ENCODE data around the gene KIF4A.
A peak's percentile ranks its signal among the peaks of the same experiment; 100 is the strongest.

KIF4A gene

GRCh38 chrX:70437921-70438665, 148.2 kb downstream of the KIF4A start:
- no peaks in the 10 kb centered on the region for H3K36me3 ChIP-seq (ENCODE audit: low read depth)
- H3K27ac ChIP-seq (ENCODE audit: poor library complexity, severe bottlenecking) = peak overlapping the region; percentile 40
- no peaks in the 10 kb centered on the region for H3K9me3 ChIP-seq (ENCODE audit: severe bottlenecking)
- DNase-seq (ENCODE audit: low spot score) (no peak), ATAC-seq (ENCODE audit: low read depth) (peak; percentile 43; the same call in 2 of the 3 replicates)
- no peak for TF ChIP-seq CTCF (IDR thresholded peaks at IDR 0.05; ENCODE audit: poor library complexity, severe bottlenecking)
- H3K4me1 ChIP-seq (ENCODE audit: insufficient read depth, poor library complexity, severe bottlenecking) = peaks cover 9% of the 10 kb centered on the region
- H3K27me3 ChIP-seq (ENCODE audit: insufficient read depth, poor library complexity, severe bottlenecking) = no peaks in the 10 kb centered on the region
- H3K4me3 ChIP-seq (ENCODE audit: severe bottlenecking) = no peak overlapping the region

- ATAC-seq (ENCODE audit: low read depth) = no peak
Observed at GRCh38 chrX:70439016-70439415, 149.1 kb downstream of the KIF4A start.

GRCh38 chrX:70442224-70442623, 152.3 kb downstream of the KIF4A start:
- no peak for ATAC-seq (ENCODE audit: low read depth)
- DNase-seq (ENCODE audit: low spot score) = no peak
- H3K36me3 ChIP-seq (ENCODE audit: low read depth) = no peaks in the 10 kb centered on the region
- H3K4me1 ChIP-seq (ENCODE audit: insufficient read depth, poor library complexity, severe bottlenecking) = peaks cover 9% of the 10 kb centered on the region
- no peak overlapping the region for H3K27ac ChIP-seq (ENCODE audit: poor library complexity, severe bottlenecking)
- peaks cover 5% of the 10 kb centered on the region for H3K27me3 ChIP-seq (ENCODE audit: insufficient read depth, poor library complexity, severe bottlenecking)
- H3K9me3 ChIP-seq (ENCODE audit: severe bottlenecking) = no peaks in the 10 kb centered on the region
- TF ChIP-seq CTCF (IDR thresholded peaks at IDR 0.05; ENCODE audit: poor library complexity, severe bottlenecking) = no peak
- no peak overlapping the region for H3K4me3 ChIP-seq (ENCODE audit: severe bottlenecking)

More at GRCh38 chrX:70439016-70439415, 149.1 kb downstream of the KIF4A start:
- peaks cover 9% of the 10 kb centered on the region for H3K4me1 ChIP-seq (ENCODE audit: insufficient read depth, poor library complexity, severe bottlenecking)
- H3K4me3 ChIP-seq (ENCODE audit: severe bottlenecking) = no peak overlapping the region
- H3K9me3 ChIP-seq (ENCODE audit: severe bottlenecking) = no peaks in the 10 kb centered on the region
- no peaks in the 10 kb centered on the region for H3K36me3 ChIP-seq (ENCODE audit: low read depth)
- H3K27me3 ChIP-seq (ENCODE audit: insufficient read depth, poor library complexity, severe bottlenecking) = no peaks in the 10 kb centered on the region
- H3K27ac ChIP-seq (ENCODE audit: poor library complexity, severe bottlenecking) = peak overlapping the region; percentile 40
- TF ChIP-seq CTCF (IDR thresholded peaks at IDR 0.05; ENCODE audit: poor library complexity, severe bottlenecking) = no peak
- DNase-seq (ENCODE audit: low spot score) = no peak

- Histone ChIP-seq H3K4me3 (ENCODE audit: severe bottlenecking) (peak within 1 kb of the TSS; percentile 22), H3K27me3 (ENCODE audit: insufficient read depth, poor library complexity, severe bottlenecking) (peaks cover 5% of the 10 kb centered on the region), H3K27ac (ENCODE audit: poor library complexity, severe bottlenecking) (no peak within 1 kb of the TSS), H3K36me3 (ENCODE audit: low read depth) (no peaks in the 10 kb centered on the region), H3K4me1 (ENCODE audit: insufficient read depth, poor library complexity, severe bottlenecking) (no peaks in the 10 kb centered on the region), H3K9me3 (ENCODE audit: severe bottlenecking) (no peaks in the 10 kb centered on the region)
- ATAC-seq (ENCODE audit: low read depth) (peak; percentile 85), DNase-seq (ENCODE audit: low spot score) (no peak)
- TF ChIP-seq CTCF (IDR thresholded peaks at IDR 0.05; ENCODE audit: poor library complexity, severe bottlenecking) = no peak
Observed at GRCh38 chrX:70444326-70444945, 154.5 kb downstream of the KIF4A start, which contains the start of gene DLG3. TSS of gene DLG3 (plus strand) at chrX:70444835. CDS start at chrX:70445202, 367 bp downstream.

All from RWPE2 (cell line).